Measurements from ENCODE around the gene CLRN3.

Gene CLRN3

DNA sequence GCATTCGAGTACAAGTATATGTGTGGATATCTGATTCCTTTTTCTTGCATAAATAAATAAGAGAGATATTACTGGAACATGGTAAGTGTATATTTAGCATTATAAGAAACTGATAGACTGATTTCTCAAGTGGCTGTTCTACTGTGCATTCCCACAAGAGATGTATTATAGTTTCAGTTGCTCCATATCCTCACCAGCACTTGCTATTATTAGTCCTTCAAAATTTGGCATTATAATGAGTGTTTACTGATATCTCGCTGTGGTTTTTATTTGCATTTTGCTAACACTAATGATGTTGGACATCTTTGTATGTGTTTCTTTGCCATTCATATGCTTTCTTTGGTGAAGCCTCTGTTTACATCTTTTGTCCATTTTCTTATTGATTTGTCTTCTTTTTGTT, 4.4 kb upstream of the CLRN3 start:
- DNase-seq: no peak

DNA sequence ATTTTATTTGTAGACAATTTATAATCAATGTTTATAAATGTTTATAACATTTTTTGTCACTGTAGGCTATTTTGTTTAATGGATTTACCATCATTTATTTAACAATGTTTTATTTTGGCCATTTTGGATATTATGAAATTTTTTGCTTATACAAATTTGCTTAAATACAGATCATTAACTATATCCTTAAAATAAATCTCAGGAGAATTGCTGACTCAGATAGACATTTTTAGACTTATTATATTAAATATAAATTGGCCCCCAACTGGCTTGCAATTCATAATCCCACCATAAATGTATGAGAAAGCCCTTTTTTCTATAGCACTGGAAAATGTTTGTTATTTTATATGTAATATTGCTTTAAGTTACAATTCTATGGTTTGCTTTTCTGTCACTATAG, 3.8 kb upstream of the CLRN3 start:
- no peak for DNase-seq

DNA sequence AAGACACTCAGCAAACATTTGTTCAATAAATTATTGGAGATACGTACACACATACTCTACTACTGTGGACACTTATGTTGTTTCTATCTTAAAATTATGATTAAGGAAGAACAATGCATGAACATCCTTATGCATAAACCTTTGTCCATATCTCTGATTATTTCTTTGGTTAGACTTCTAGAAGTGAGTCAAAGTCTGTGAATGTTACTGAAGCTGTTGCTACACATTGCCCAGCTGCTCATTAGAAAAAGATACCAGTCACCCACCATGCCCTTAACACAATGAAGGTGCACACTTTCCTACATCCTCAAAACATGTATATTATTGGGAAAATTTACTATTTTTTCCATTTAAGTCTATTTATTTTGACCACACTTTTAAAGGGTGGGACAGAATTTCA, 1.4 kb upstream of the CLRN3 start:
- DNase-seq: no peak

- DNase-seq: no peak
These were observed 1.9 kb downstream of the CLRN3 start for GRCh38 chr10:127890832-127891334.

- DNase-seq: no peak
These were observed 2.5 kb downstream of the CLRN3 start for GRCh38 chr10:127890216-127890615.

- no peak for DNase-seq
These were observed 3.0 kb downstream of the CLRN3 start for GRCh38 chr10:127889605-127890195.

GRCh38 chr10:127888521-127889312, 4.0 kb downstream of the CLRN3 start:
- DNase-seq: no peak

DNA sequence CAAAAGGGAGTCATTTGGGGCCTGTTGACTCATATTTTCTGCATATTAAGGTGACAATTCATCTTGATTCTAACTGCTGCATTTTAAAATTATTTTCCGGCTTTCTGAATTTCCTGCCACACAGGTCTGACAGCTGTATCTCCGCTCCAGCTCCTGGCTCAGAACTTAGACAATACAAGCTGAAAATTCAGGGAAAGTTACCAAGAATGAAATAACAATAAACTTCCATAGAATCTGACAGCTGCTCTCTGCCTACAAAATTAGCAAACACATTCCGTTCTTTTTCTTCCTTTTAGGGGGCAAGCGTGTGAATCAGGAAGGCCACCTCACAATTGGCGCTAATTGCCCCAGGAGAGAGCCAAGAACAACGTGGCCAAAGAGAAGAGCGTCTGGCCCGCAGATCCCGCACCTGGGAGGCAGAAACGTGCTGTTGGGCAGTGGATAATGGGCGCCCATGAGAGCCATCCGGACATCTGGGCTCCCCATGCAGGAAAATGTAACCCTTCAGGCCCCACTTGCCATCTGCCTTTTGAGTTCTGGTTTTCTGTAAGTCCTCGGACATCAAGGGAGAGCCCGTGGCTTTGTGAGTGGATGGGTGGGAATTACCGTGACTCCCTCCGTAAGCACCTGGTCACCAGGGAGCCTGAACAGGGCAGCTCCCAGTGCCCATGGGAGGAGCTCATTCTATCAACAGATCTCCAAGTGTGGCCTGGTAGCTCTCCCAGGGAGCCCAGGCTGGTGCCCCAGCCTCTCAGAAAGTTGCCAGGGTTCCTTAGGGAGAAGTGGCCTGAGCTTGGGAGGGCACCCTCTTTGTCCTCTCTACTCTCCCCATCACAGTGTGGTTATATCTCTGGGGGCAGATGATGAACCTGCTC, 5.0 kb downstream of the CLRN3 start:
- no peak for DNase-seq

DNA sequence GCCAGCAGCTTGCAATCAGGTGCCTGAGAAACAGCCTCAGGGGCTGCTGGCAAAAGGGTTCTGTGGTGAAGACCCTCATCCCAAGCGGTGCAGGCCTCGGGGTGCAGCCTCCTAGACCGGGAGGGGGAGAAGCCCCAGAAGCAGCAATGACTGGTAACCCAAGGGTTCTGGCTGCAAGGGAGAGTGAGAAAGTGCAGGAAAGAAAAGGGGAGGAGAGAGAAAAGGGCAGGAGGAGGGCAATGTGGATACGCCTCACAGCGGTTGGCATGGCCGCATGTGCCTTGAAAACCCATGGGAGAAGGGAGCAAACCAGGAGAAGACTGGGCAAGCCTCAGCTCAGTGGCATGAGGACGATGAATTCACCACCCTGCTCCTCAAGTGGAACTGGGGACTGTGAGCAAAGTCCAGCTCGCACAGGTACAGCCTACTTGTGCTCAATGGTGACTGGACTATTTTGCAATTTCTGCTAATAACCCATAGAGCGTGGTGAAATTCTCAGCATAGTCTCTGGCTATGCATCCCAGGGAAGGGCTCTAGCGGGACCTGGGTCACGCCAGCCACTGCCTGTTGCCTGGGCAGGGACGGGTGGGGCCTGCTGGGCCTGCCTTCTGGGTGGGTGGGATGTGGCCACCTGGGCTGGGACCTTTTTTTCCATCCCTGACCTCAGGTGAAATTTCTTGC, 6.2 kb downstream of the CLRN3 start:
- no peak for DNase-seq

- DNase-seq: no peak
These were observed 8.2 kb downstream of the CLRN3 start for GRCh38 chr10:127884501-127884900.

- DNase-seq: no peak
These were observed 9.2 kb downstream of the CLRN3 start for GRCh38 chr10:127883516-127883915.

DNA sequence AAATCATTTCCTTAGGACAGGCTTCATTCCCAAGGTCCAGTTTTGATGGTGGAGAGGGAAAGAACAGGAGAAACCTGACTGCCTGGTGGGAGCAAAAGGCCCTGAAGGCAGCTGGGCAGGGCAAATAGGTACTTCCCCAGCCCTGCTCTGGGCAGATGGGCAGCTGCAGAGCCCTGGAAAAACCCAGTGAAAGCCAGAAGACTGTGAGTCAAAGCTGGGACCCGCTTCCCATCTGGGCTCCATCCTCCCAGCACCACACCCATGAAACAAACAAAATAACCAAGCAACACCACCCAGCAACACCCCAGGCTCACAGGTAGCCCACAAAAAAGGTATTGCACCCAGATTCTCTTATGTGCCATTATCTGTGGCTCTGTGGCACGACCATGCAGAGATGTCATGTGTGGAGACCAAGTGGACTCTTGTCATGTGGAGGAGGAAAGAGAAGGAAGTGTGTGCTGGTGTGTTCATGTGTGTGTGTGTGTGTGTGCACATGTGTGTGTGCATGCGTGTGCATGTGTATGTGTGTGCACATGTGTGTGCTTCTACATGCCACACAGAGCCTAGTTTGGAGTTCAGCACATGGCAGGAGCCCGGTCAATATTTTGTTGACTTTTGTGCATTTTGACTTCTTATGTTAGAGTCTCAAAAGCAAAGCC, 9.8 kb downstream of the CLRN3 start:
- DNase-seq: no peak

- DNase-seq: no peak
These were observed 10.3 kb downstream of the CLRN3 start for GRCh38 chr10:127882391-127882790.

DNA sequence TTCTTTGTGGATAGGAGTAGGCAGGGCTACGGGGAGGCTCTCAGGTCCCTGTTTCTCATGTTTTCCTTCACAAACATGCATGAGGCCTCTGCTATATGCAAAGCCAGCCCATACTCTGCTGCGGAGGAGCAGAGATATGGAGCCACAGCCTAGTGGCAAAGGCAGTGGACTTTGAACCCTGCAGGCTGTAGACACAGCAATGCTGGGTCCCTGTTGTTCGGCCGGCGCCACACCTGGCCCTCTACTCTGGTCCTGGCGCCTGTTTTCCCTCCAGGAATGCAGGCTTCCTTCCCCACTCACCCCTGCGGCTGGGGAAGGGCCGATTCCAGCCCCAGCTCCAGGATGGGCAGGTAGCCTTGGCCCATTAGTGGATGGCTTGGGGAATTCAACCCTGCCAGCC, 11.5 kb downstream of the CLRN3 start:
- DNase-seq: no peak

DNA sequence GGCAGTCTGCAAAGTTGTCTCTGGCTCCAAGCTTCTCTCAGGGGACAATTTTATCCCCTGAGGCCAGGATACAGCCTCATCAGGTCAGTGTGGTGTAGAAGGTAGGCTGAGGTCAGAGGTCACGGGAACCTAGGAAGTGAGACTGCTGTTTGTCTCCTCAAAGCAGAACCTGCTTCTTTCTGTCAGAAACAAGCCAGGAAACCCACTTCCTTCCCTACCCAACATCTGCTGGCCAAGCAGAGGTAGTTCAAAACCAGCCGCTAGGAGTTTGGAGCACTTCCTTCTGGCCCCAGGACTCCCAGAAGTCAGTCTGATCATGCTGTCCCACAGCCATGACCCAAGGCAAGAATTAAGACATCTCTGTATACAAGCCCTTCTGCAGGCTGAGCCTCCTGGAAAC, 12.2 kb downstream of the CLRN3 start:
- DNase-seq: no peak

- no peak for DNase-seq
These were observed 14.2 kb downstream of the CLRN3 start for GRCh38 chr10:127878475-127879055.

- no peak for DNase-seq
These were observed 15.0 kb downstream of the CLRN3 start for GRCh38 chr10:127877699-127878098.

DNA sequence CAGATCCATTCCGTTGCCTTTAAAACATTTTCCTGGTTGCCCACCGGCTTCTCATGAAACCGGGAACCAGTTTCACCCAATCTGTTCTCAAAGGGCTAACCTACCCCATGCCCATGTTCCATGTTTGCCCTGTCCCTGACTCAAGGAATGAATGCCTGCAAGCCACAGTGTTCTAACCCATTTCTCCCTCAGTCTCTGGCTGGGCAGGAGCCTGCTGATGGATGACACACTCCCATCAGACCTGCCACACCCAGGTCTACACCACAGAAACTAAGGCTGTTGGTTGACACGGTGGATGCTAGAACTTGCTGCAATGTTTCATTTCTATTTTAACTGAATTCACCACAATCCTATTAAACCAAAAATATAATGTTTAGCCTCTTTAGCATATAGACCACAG, 15.6 kb downstream of the CLRN3 start:
- no peak for DNase-seq

GRCh38 chr10:127875916-127876315, 16.8 kb downstream of the CLRN3 start:
- DNase-seq: no peak

DNA sequence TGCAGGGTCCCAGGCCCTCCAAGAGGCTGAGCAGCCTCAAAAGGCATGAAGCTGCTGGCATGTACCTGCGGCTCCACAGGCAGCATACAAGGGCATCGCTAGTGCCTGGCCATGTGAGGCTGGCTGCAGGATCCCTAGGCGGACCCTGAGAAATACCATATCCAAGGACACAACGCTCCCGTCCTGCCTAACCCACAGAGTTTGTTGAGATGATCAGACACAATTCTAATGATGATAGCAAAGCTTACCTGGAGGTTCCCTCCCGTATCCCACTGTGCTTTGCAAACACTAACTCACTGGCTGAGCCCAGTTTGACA, 17.3 kb downstream of the CLRN3 start:
- no peak for DNase-seq

DNA sequence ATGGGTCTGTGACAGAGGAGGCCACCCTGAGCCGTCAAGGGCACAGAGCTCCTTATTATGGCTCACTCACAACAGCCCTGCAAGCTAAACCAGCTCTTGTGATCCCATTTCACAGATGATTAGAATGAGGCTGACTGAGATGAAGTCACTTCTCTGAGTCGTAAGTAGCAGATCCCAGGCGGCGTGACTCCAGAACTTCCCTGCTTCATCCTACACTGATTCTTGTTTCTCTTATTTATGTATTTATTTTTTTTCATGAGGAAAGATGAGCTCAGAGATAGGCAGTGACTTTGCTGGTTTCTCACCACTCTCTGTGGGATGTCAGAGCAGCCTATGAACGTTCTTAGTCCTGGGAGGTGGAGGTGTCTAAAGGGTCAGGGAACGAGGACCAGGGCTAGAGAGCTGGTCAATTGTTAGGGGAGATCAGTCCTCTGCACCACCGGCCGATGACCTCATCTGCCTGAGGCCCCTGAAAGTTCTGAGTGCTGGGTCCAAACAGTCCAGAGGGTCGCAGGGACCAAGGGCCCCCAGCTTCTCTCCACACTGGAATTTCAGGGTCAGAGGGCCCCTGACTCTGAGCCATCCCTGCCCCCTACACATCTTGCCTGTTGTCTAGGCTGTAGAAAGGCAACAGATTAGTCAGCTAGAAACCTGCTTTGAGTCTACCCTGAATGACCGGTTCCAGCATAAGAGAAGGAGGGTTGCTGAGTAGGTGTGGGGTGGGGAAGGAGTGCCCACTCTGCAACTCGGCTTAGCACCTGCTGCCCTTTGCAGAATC, 17.9 kb downstream of the CLRN3 start:
- no peak for DNase-seq
